Stomach (tissue), 4 donors: Measurements from ENCODE around the gene ANKRD40CL.

Experiments used
- CTCF ChIP-seq, 7 experiments: fragments of 450-650 bp in 4 of 7; fragments of 200-600 bp in 3 of 7; sonication (generic) in 3 of 7; IDR thresholded peaks; one replicate each; pipeline ENCODE4 v1.5.1; 2016 to 2019; ENCODE audit warnings: antibody characterized with exemption in 7 of 7, control low read depth in 2 of 7, mild to moderate bottlenecking in 1 of 7
- POLR2A ChIP-seq, 4 donors: fragments of 450-650 bp; IDR thresholded peaks; one replicate each; pipeline ENCODE4 v1.6.1; 2016; ENCODE audit warnings: antibody characterized with exemption in 4 of 4, control low read depth in 2 of 4, mild to moderate bottlenecking in 1 of 4, moderate library complexity in 1 of 4

GRCh38 chr17:50803676-50804075 lies 36.4 kb upstream of the ANKRD40CL start:
- TF ChIP-seq CTCF (IDR thresholded peaks at IDR 0.05) (no peak), POLR2A (IDR thresholded peaks at IDR 0.05) (no peak)
